Activated T-cell treated with anti-CD3 and anti-CD28 coated beads, Interleukin-2, amount 50 U/mL, for 4 hours (primary cell): ENCODE results near the gene ARHGEF25. TPM values are rescaled to one million over a fixed set of nuclear protein-coding genes. Genes with fewer than 3 reads are reported as not detected.
"Not testable (repeated sequence)": the region's sequence is repeated elsewhere in the genome, so short reads cannot be mapped to it uniquely, and the experiment has no call there.

Source experiments
- ATAC-seq, 2 donors: fragments of 200-7000 bp; cut with Tn5 transposase; one replicate each; pipeline ENCODE4 v1.10.0; 2021
- DNase-seq: peaks from one replicate; pipeline ENCODE4 v3.0.0-alpha.2; 2020
- H3K27me3 Mint-ChIP-seq: one replicate; pipeline ENCODE4 v1.8.0; 2021; ENCODE audit warnings: low read depth, mixed read lengths
- H3K36me3 Mint-ChIP-seq: one replicate; pipeline ENCODE4 v1.8.0; 2022; ENCODE audit warnings: mixed read lengths; ENCODE audit not compliant: insufficient read depth
- H3K4me1 Mint-ChIP-seq: one replicate; pipeline ENCODE4 v1.8.0; 2021; ENCODE audit warnings: low read depth, mixed read lengths
- H3K4me3 Mint-ChIP-seq: one replicate; pipeline ENCODE4 v1.8.0; 2021; ENCODE audit warnings: mild to moderate bottlenecking, moderate library complexity, mixed read lengths
- H3K9me3 Mint-ChIP-seq: one replicate; pipeline ENCODE4 v1.8.0; 2021; ENCODE audit warnings: mixed read lengths
- total RNA-seq, 3 donors: library from RNA; stranded (reverse); gene quantifications; one replicate each; pipeline ENCODE4 v1.2.1, GENCODE V29; 2021

The ARHGEF25 gene
- total RNA-seq, 3 donors from 2014 or later: 0.56 to 1.6 (median 0.65) TPM

- no peak for ATAC-seq
- peaks cover 12% of the 10 kb centered on the region for H3K27me3 Mint-ChIP-seq
- H3K36me3 Mint-ChIP-seq: no peaks in the 10 kb centered on the region
- peaks cover 19% of the 10 kb centered on the region for H3K4me1 Mint-ChIP-seq
- H3K4me3 Mint-ChIP-seq: no peak overlapping the region
- no peak for DNase-seq
- H3K9me3 Mint-ChIP-seq: no peaks in the 10 kb centered on the region
These were observed 2.0 kb upstream of the ARHGEF25 start for GRCh38 chr12:57609101-57609780.

GRCh38 chr12:57609781-57610553, 1.3 kb upstream of the ARHGEF25 start:
- Mint-ChIP-seq H3K36me3 (no peaks in the 10 kb centered on the region), H3K27me3 (peaks cover 13% of the 10 kb centered on the region), H3K4me3 (peak overlapping the region; percentile 68), H3K9me3 (no peaks in the 10 kb centered on the region), H3K4me1 (peaks cover 17% of the 10 kb centered on the region)
- no peak for ATAC-seq
- no peak for DNase-seq

GRCh38 chr12:57610554-57611107, 604 bp upstream of the ARHGEF25 start:
- H3K27me3 Mint-ChIP-seq: peaks cover 13% of the 10 kb centered on the region
- peak overlapping the region; percentile 68 for H3K4me3 Mint-ChIP-seq
- DNase-seq (no peak), ATAC-seq (peak in 1 of 2 donors; percentile 28)
- H3K4me1 Mint-ChIP-seq: peaks cover 12% of the 10 kb centered on the region
- H3K9me3 Mint-ChIP-seq: no peaks in the 10 kb centered on the region
- H3K36me3 Mint-ChIP-seq: no peaks in the 10 kb centered on the region

- Mint-ChIP-seq H3K9me3 (no peaks in the 10 kb centered on the region), H3K27me3 (peaks cover 21% of the 10 kb centered on the region), H3K4me1 (peaks cover 9% of the 10 kb centered on the region), H3K4me3 (peak overlapping the region; percentile 69), H3K36me3 (no peaks in the 10 kb centered on the region)
- ATAC-seq: no peak
- no peak for DNase-seq
These were observed 834 bp downstream of the ARHGEF25 start for GRCh38 chr12:57611827-57612710.

GRCh38 chr12:57612711-57613426, 1.6 kb downstream of the ARHGEF25 start:
- Mint-ChIP-seq H3K27me3 (peaks cover 29% of the 10 kb centered on the region), H3K4me3 (peak overlapping the region; percentile 69)

GRCh38 chr12:57613427-57614109, 2.3 kb downstream of the ARHGEF25 start:
- no peak for DNase-seq
- Mint-ChIP-seq H3K27me3 (peaks cover 36% of the 10 kb centered on the region), H3K4me3 (no peak overlapping the region), H3K4me1 (peaks cover 9% of the 10 kb centered on the region), H3K9me3 (no peaks in the 10 kb centered on the region), H3K36me3 (no peaks in the 10 kb centered on the region)
- no peak for ATAC-seq

More at GRCh38 chr12:57612711-57613426, 1.6 kb downstream of the ARHGEF25 start:
- no peak for ATAC-seq
- Mint-ChIP-seq H3K9me3 (no peaks in the 10 kb centered on the region), H3K4me1 (peaks cover 9% of the 10 kb centered on the region), H3K36me3 (no peaks in the 10 kb centered on the region)
- DNase-seq: no peak

- Mint-ChIP-seq H3K36me3 (no peaks in the 10 kb centered on the region), H3K9me3 (no peaks in the 10 kb centered on the region), H3K27me3 (peaks cover 43% of the 10 kb centered on the region), H3K4me3 (no peak overlapping the region), H3K4me1 (peaks cover 13% of the 10 kb centered on the region)
- no peak for ATAC-seq
- no peak for DNase-seq
These were observed 3.1 kb downstream of the ARHGEF25 start for GRCh38 chr12:57614178-57614947.

- Mint-ChIP-seq H3K4me3 (no peak overlapping the region), H3K27me3 (peaks cover 48% of the 10 kb centered on the region), H3K4me1 (peaks cover 14% of the 10 kb centered on the region), H3K36me3 (no peaks in the 10 kb centered on the region), H3K9me3 (no peaks in the 10 kb centered on the region)
- DNase-seq: no peak
- no peak for ATAC-seq
These were observed 3.8 kb downstream of the ARHGEF25 start for GRCh38 chr12:57614948-57615500.

GRCh38 chr12:57615637-57616036, 4.4 kb downstream of the ARHGEF25 start:
- no peak for ATAC-seq
- Mint-ChIP-seq H3K9me3 (no peaks in the 10 kb centered on the region), H3K36me3 (no peaks in the 10 kb centered on the region), H3K4me3 (no peak overlapping the region), H3K27me3 (peaks cover 52% of the 10 kb centered on the region), H3K4me1 (peaks cover 16% of the 10 kb centered on the region)
- no peak for DNase-seq

GRCh38 chr12:57616383-57617101, 5.3 kb downstream of the ARHGEF25 start:
- Mint-ChIP-seq H3K4me3 (no peak overlapping the region), H3K27me3 (peaks cover 61% of the 10 kb centered on the region), H3K36me3 (no peaks in the 10 kb centered on the region), H3K9me3 (no peaks in the 10 kb centered on the region), H3K4me1 (peaks cover 23% of the 10 kb centered on the region)
- ATAC-seq (no peak), DNase-seq (no peak)

- Mint-ChIP-seq H3K27me3 (peaks cover 70% of the 10 kb centered on the region), H3K36me3 (no peaks in the 10 kb centered on the region), H3K4me3 (no peak overlapping the region), H3K9me3 (no peaks in the 10 kb centered on the region), H3K4me1 (peaks cover 28% of the 10 kb centered on the region)
- ATAC-seq (no peak), DNase-seq (no peak)
These were observed 6.7 kb downstream of the ARHGEF25 start for GRCh38 chr12:57617942-57618341.

- DNase-seq, H3K9me3 Mint-ChIP-seq, H3K4me3 Mint-ChIP-seq, ATAC-seq, H3K36me3 Mint-ChIP-seq: not testable (repeated sequence)
- peaks cover 28% of the 10 kb centered on the region for H3K4me1 Mint-ChIP-seq
- H3K27me3 Mint-ChIP-seq: peaks cover 74% of the 10 kb centered on the region
These were observed 7.2 kb downstream of the ARHGEF25 start for GRCh38 chr12:57618431-57618830.
